HG02885 (cell line): ENCODE data around the gene NPAS3.

Experiments used
- ATAC-seq: cut with Tn5 transposase; IDR thresholded peaks from one replicate; pipeline ENCODE4 v1.9.1; 2021; ENCODE audit warnings: mild to moderate bottlenecking; ENCODE audit not compliant: unreplicated experiment, poor library complexity

The NPAS3 gene

DNA sequence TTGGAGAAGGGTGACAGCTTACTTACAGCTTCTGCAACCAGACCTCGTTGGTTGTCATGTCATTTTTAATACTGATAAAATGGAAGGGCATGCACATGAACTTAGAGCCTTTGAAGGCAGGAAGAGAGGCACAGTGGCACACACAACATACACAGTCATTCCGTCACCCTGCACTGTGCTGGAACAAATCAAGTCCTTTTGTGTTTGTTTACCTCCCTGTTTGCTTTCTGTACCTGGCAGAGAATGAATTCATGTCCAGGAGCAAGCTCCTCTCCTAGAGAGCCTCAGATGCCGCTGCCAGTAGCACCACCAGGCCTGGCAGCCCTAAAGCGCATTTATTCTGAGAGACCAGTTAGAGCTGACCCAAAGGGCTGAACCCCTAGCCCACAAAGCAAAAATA lies 551.9 kb downstream of the NPAS3 start:
- ATAC-seq, result no peak

DNA sequence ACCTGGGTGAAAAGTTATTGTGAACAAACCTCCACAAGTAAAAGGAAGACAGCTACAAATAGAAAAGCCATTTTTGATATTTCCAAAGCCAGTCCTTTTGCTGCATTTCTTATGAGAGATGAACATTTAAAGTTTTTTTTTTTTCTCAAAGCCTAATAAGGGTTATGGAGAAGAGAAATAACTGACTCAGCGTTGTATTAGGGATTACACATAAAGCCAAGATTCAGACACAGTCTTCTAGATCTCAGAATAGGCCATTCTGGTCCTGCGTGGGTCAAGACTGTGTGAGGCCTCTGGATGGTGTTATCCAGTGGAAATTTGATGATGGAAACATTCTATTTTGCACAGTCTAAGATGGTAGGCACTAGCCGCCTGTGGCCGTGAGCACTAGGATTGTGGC lies 552.4 kb downstream of the NPAS3 start:
- no peak for ATAC-seq

DNA sequence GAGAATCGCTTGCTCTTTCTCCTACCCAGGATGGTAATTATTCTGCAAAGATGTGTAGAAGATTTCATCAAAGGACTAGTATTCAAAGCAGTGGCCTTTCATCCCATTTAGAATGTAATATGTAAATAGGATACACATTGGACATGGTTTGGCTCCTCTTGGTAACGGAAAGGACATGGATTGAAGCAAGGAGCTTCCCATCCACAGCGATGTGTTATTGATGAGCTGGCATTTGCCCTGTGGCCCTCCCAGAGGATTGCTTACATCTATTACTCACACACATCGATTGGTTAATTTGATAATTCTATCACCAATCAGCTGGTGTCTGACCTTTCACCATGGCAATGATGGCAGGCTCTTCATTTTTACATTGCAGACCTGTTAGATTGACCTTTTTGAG lies 553.8 kb downstream of the NPAS3 start:
- ATAC-seq, result no peak

DNA sequence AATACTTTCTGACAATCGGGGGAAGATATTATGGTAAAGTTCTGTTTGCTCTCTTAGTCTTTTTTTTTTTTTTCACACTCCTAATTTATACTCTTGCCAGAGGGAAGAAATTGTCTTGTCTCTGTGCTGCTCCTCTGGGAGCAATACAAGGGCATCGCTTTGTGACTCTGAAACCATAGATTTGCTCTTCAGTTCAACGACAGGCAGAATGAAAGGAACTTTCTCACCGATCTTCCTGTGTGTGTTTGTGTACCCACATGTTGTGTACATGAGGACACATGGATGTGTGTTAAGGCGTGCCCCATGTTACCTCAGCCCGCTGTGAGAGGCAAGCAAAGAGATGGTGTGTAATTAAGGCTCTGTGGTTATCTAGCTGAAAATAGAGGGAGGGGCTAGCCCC lies 554.6 kb downstream of the NPAS3 start:
- no peak for ATAC-seq

DNA sequence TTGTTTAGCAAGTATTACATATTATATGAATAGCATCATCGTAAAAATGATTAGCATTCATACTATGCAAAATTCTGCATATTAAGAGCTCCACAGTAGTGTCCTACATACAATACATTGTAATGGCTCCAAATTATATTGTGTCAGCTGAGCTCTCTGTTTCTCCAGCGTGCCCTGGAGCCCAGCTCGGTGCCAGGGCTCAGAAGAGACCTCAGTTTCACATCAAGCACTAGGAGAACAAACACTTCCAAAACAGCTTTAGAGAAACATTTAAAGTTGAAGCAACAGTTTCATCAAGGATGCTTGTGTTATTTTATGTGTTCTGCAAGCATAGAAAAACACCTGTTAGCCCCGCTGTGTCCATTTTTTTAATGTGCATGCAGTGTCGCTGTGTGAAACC lies 555.3 kb downstream of the NPAS3 start:
- ATAC-seq, result no peak

DNA sequence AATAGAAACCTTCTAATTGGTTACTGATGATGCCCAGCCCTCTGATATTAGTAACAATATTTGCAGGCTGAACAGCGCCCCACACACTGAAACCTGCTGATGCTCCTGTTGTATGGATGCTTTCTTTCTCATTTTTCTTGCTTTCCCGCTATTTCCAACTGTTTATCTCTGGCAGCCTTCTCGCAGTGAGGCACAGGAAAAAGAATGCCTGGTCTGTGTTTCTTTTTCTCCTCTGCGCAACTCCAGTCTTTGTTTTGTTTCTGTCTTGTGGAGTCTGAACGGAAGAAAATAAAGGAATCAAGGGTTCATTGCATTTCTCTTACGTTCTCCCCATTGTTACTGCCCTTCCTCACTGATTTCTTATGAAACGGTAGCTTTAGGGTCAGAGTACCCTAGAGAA lies 561.0 kb downstream of the NPAS3 start:
- no peak for ATAC-seq

DNA sequence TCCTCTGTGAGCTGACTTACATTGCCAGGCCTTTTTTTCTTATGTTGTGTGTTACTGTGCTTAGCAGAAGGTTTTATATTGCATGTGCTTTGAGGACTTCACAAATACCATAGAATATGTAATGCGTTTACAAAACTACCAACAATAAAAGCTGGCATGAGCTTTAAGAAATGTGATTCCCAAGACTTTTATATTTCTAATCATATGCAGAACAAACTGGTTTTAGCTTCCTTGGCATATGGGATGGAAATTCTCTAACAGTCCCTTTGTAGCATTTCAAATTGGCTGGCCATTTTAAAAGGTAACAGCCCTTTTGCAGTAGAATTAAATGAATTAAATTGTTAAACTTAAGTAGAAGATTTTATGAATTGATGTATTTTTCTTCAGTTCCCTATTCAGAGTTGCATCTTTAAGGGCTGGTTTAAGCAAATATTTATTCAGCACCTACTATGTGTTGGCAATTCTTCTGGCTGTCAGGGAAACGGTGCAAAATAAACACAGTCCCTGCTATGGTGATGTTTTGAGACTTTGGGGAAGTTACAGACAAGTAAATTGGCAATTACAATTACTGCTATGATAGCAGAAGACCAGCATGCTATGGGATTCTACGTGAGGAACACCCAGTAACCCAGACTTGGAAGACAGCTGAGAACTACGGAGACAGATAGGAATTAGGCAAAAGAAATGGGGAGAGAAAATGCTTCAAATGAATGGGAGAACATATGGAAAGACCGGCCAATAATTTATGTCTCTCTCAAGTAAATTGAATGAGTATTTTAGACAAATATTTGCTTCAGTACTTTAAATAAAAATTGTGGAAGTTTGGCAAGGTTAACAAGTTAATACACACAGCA lies 565.8 kb downstream of the NPAS3 start:
- ATAC-seq, result no peak

DNA sequence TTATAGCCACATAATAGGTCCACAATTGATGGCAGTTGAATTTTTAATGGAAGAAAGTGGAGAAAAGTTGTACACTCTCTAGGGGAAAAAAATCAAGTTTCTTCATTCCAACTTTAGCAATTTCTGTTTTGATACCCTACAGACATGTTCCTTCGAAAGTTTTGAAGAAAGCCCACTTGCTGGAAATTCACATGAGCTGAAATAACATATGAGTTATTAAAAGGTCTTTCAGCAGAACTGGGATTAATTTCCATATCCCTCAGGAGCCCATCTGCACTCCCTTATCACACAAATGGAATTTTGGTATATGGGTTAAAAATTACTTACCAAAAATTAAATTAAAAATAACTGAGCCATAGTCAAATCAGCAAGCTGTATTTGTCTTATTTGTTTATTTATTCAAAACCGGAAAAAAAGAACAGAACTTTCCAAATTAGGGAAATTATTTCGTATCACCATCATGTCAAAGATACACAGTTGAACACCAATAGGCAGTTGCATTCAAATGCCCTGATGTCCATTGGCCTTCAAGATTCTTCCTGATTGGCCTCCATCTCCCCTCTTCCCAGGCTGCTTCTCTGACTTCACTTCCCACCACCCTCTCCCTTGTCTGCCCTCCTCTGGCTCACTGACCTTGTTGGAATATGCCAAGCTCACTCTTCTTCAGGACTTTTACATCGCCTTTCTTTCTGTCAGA lies 566.7 kb downstream of the NPAS3 start:
- no peak for ATAC-seq

DNA sequence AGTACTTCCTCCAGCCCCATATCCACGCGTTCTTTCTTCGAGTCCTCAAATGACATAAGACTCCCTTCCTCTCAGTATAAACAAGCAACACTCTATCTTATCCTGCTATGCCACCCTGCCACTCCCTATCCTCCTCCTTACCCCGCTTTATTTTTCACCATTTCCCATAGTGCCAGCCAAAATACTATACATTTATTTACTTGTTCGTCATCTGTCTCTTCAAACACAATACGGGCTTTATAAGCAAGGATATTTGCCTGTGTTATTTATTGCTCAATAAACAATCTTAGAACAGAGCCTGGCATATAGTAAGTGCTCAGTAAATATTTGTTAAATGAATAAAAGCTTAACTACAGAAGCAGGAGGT lies 567.3 kb downstream of the NPAS3 start:
- ATAC-seq, result no peak

DNA sequence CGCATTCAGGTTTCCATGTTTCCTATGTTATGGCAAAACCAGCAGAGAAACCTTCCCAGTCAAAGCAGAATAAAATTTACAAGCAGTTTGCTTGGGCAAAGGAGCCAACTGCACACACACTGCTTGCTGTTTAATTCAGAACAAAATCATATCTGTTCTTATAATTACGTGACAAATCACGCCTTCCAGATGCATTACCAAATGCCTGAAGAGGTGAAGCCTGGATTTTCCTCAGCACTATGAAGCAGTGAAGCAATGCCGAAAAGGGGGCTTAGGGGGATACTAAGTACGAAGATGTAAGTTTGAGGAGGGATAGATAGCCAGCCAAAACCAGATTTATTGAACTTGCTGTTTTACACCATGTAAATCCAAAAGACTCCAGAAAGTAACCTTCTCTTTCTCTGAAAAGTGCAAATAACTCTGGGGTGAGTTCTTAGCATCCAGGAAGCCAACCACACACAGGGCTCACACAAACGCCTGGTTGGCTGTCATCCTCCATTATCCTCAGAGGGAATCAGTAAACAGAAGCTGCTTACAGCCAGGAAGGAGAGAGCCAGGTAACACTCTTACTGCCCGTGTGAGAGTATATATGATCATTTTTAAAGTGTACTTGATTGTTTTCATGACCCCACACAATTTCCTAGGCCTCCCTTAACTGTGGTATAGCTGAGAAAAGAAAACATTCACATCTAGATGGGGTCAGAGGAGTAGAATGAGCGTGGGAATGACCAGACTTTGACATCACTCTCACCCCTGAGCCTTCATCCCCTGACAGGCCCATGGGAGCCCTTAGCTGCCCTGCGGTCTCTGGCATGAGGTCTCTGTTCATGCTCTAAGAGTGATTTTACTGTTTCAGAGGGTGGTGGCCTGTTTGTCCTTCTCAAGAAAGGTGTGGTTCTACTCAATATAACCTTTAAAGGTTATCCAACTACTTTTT lies 569.7 kb downstream of the NPAS3 start:
- ATAC-seq, result no peak

DNA sequence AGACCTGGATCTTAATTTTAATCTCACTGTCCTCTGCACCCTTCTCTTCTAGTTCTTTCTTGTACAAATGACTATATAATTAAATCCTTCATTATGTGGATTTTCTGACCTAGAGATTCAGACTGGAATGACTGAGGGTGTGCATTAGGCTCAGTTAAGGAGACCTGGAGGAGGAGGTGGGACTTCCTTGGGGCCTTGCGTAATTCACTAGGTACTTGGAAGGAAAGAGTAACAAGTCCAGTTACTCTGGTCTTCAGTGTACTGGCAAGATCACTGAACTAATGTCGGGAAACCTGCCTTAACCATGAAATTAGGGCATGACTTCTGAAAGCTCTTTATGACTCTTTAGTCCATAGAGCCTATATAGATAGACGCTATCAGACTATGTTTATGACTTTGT lies 570.8 kb downstream of the NPAS3 start:
- ATAC-seq, result no peak

DNA sequence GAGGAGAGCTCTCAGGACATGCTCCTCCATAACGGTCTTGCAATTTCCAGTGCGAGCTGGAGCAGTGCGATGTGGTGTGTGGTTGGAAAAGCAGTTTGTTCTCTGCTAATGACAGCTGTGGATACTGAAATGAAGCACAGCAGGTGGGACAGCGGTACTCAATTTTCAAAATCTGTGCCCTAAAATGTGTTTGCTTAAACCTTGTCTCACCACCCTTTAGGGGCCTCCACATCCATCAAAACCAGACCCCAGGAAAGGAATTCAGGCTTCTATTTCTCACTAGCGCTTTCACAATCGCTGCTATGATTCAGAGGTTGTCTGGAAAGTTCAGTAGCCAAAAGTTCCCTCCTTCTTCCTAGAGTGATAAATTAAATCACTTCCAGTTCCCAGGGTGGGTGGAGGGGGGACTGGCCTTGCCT lies 571.4 kb downstream of the NPAS3 start:
- ATAC-seq, result no peak

DNA sequence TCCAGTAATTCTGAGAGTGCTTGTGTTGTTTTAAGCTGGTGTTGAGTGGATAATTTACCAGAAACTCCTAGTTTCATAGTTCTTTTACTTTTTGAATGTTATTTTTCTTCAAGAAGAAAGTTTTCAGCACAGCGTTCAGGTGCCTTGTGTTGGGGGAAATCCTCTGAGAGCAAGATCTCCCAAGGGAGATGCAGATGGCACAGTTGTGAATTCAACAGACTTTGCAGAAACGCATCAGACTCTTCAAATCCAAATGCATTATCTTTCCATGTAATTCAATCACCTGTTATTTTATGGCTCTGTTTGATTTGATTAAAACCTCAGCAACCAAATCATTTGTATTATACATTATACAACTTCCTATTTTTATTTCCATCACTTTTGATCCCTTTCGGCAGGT lies 572.3 kb downstream of the NPAS3 start:
- no peak for ATAC-seq

DNA sequence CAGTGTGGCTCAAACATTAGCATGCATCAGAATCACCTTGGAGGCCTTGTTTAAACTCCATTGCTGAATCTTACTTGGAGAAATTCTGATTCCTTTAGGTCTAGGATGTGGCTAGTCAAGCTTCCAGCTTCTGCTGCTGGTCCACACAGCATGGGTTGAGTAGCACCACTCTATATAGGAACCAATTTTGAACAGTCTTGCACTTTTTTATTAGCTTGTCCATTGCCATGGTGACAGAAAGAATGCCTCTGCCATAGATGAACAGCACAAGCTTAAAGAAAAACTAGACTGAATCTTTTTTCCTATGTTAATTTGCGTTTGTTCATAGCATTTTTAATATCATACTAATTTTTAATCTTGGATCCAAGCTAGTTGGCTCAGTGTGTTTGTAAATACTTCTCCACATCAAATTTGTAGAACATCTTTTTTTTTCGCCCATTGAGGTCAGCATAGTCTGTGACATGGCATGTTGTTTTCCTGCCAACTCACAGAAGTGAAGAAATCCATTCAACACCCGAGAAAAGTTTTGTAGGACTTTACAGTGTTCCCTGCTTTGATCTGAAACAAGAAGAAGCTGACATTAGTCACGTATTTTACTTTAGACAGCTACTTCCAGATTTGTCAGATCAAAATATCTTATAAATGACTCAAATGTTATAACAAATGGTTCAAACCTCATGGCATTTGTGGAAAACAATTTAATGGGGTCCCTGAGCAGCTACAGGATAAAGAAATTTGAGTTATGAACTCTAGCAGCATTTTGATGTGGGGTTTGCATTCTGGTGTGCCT lies 573.4 kb downstream of the NPAS3 start:
- no peak for ATAC-seq

DNA sequence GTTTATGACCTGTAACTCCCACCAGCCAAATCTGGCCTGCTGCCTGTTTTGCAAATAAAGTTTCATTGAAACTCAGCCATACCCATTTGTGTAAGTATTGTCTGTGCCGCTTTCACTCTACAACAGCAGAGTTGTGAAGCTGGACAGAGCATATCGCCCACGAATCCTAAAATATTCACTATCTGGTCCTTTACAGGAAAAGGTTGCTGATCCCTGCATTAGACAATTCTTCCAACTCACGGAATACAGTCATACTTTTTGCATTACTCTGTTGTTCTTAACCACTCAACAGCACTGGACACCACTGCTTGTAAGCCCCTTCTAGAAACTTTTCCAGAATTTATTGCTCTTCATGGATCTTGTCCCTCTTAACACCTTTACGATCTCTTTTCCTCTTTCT lies 576.8 kb downstream of the NPAS3 start:
- ATAC-seq, result no peak

DNA sequence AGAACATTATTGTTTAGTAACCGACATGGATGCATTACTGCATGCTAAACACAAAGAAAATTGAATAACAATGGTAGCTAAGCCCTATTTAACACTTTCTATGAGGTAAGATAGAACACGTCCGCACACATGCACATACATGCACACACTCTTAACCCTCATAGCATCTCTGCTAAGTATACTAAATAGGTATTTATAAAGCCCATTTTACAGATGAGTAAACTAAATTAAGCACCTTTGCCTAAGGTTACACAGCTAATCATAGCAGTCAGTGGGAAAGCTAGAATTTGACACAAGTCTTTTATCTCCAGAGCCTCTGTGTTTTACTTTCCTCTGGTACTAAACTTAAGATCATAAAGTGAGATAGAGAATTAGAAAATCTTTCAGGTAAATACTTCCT lies 577.2 kb downstream of the NPAS3 start:
- ATAC-seq, result no peak

DNA sequence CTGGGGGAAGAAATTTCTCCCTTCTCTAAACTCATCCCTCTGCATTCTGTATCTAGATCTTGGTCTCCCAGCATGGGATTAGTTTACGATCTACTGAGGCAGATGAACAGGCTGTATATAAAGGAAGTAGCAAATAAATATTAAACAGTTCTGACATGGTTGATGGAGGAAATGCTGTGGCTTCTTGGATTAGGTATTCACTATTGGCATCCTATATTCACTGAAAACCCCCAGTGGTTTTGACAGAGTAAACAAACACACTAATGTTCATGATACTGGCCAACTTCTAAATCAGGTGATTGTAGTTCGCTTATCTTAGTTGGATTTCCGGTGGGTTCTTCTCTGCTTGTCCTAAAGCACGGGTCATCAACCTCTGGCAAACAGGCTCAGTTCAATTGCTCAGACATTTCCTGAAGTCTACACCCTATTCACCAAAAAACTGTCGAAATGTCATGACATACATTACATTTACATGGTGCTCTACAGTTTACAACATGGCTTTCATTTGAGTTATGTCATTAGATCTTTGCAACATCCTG lies 578.3 kb downstream of the NPAS3 start:
- ATAC-seq, result no peak

DNA sequence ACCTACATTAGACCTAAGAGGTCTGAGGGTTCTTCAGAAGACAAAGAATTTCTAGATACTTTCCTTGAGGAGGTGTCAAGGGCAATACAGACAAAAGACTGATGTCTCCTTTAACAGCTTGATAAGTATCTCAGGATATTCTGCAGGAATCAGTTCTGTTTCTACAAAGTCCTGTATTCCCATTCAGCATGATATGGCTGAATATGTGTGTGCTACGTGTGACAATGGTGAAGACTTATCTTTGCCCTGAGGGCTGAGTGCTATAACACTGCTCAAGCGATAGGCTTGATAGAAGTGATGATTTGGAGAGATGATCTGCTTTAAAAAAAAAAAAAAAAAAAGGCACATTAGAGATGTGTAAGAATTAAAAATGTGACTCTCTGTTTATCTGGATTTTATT lies 582.5 kb downstream of the NPAS3 start:
- ATAC-seq, result no peak

DNA sequence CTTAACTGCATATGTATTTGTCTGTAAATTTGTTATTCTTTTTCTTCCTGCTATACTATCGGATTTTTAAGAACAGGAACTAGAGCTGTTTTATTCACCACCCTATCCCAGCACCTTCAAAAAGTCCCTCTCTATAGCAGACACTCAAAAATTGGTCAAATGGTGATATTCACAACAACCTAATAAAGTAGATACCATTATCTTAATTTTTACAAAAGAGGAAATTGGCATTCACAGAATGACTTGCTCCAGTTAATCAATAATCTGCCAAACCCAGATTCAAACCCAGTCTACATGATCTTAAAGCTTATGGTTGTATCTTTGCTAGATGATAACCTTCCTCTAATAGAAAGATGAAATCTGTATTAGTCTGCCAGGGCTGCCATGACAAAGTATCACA lies 585.6 kb downstream of the NPAS3 start:
- no peak for ATAC-seq

DNA sequence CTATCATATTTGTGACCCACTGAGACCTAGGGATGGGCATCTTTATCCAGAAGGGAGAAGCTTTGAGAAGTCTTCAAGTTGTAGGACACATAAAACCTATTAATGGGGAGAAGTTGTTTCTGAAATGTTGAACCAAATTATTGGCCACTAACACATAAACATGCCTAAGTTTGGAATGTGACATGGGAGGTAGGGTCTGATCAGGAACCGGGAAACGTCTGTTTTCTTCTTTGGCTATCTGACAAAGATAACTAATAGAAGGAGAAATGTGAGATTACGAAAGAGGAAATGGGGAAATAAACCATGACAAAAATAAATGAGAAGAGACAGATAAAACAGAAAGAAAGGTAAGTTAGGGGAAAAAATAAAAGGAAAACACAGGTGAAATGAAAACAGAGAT lies 586.9 kb downstream of the NPAS3 start:
- ATAC-seq, result no peak
